Left forelimb (tissue), 1 donor: Measurements from ENCODE around the gene TXNRD1.
"Not testable (repeated sequence)": the region's sequence is repeated elsewhere in the genome, so short reads cannot be mapped to it uniquely, and the experiment has no call there.

Source experiments
- DNase-seq: peaks from one replicate; pipeline ENCODE4 v3.0.0-alpha.2; 2018; ENCODE audit warnings: low spot score

The TXNRD1 gene

DNA sequence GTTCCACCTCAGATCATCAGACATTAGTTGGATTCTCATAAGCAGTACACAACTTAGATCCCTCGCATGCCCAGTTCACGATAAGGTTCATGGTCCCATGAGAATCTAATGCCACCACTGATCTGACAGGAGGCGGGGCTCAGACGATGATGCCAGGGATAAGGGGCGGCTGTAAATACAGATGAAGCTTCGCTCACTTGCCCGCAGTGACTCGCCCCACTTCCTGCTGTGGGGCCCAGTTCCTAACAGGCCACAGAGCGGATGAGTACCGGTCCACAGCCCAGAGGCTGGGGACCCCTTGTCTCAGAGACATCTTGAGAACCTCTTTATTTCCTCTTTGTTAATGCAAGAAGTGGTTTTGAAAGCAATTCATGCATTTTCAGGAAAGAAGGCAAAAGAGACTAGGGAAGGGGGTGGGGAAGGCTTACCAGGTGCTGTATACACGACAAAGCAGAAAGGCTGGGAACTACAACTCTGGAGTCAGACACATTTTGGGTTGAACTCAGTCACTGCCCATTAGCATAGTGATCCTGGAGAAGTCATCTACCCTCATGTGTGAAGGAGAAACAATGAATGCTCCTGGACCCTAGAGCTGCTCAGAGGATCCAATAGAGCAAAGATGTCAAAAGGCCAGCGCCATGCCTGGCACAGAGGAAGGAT, 156.6 kb downstream of the TXNRD1 start:
- no peak for DNase-seq

DNA sequence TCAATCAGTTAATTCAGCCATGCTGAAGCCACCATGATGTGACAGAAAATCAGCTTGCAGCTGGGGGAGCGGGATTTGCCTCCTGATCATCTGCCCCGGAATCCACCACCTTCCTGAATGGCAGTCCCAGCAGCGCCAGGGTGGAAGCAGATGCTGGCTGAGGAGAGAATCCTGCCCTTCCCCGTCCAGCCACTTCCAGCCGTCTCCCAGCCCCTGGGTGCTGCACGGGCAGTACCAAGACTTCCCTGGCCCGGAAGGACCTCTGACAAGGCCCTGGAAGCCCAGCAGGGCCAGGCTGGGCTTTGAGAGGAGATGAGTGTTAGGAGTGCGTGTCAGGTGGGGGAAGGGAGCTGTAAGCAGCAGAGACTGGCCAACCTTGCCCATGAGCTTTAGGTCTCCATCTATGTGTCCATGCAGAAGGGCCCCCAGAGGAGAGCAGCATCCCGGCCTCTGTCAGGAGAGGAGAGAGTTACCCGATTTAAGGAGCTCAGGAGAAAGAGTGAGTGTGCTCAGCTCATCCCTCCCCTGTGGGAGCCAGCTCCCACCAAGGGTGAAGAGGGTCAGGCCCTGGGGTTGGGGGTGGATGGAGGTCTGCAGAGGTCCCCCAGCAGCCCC, 157.2 kb downstream of the TXNRD1 start:
- DNase-seq: no peak

DNA sequence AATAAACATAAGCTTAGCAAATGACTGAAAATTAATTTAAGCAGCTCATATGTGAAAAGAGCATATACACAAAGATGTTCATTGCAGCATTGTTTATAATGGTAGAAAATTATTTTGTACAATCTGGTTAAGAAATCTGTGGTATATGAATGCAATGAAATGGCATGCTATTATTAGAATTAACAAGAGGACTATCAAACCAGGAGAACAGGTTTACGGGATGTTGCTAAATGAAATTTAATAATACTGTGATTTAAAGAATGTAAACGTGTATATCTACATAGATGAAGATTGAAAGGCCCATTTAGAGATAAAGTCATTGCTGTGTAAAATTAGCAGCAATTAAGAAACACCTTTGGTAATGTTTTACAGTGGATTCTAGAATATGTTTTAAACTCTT, 158.5 kb downstream of the TXNRD1 start:
- no peak for DNase-seq

DNA sequence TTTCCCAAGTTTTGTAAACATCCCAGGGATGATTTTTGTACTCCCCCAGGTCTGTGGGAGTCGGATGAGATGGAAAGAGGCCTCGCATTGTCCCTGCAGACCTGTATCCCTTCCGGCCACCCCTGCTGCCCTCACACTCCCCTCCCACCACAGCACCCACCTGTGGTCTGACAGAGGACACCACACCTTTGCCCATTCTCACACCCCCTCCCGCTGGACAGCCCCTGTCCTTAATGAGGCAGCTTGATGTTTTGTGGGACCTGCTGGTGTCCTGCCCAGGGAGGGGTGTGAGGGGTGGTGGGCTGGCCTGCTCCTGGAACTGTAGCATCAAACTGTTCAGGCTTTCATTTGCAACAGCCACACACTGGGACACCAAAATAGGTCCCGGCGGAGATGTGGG, 159.2 kb downstream of the TXNRD1 start:
- no peak for DNase-seq

DNA sequence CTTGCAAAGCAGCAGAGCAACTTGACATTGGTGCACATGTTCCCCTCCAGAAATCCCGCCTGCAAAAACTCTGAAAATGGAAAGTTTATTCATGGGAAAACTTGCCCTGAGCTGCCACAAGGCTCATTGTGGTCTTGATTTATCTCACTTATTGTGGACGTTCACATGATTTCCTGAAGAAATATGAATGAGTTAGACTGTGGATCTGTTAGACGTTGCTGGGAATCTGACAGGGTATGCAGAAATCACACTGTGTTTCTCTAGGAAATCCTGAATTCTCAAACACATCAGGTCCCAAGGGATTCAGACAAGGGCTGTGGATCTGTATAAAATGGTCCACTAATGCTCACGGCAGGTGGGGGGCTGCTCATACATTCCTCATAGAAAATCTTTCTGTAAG, 160.2 kb downstream of the TXNRD1 start:
- no peak for DNase-seq

DNA sequence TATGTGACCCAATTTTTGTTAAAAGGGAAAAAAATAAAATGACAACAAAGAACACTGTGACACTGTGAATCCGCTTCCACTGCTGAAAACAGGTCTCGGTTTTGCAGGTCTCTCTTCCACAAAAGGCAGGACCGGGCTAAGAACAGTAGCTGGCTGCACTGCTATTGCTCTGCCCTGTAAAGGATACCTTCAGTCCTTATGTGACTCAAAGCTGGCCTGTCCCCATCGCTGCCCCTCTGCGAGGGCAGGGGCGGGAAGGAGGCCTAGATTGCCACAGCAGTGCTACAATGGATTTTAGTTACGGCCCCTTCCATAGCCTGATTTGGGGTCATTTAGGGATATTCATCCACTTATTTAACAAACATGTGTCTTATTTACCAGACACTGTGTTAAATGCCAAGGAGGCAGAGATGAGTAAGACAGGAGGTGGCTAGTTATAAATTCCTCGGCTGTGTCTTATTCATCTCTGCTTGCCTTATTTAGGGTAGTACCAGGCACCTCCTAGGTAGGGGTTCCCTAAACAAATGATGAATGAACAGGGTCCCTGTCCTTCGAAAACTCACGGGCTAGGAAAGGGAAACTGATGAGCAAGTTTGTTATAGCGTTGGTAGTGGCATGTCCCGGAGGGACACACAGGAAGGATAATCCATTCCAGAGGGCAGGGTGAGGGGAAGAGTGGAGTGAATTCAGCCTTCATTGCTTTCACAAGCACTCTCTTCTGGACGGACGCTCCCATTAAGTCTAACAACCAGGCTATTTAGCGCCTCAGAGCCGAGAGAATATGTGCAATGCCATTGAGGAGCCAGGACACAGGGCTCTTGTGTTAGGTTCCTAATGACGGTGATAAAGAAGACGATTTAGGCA, 161.3 kb downstream of the TXNRD1 start:
- DNase-seq: no peak

DNA sequence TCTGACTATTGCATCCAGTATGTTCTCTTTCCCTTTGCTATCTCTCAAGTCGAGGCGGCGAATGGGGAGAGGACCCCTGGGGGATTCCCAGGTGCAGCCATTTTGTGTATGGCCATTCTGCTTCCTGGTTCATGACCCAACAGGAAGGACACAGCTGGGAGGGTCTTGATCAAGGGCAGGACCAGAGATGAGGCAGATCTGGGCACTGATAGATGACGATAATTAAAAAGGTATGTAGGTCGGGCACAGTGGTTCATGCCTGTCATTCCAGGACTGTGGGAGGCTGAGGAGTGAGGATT, 161.9 kb downstream of the TXNRD1 start:
- no peak for DNase-seq

DNA sequence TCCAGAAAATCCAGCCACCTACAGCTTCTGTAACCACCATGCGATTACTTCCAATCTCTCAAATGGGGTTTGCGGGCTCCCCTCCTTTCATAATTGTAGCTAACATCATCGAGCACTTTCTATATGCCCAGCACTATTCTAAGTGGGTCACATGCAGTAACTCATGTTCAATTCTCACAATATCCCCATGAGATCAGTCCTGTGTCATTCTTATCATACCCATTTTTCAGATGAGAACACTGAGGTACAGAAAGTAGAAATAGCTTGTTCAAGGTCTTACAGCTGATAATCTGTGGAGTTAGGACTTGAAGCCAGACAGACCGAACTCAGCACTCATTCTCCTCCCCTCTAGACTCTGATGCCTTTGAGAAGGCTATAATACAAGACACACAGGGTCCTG, 162.8 kb downstream of the TXNRD1 start:
- no peak for DNase-seq

DNA sequence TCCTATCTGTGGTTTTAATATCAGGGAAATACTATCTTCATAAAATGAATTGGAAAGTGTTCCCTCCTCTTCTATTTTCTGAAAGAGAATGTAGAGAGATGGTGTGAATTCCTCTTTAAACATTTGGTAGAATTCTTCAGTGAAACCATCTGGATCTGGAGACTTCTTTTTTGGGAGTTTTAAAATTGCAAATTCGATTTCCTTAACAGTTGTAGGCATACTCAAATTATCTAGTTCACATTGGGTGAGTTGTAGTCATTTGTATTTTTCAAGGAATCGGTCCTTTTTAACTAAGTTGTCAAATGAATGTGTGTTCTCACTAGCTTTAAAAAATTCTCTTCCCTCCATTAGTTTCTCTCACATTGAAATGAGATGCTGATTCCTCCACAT, 165.8 kb downstream of the TXNRD1 start:
- no peak for DNase-seq

DNA sequence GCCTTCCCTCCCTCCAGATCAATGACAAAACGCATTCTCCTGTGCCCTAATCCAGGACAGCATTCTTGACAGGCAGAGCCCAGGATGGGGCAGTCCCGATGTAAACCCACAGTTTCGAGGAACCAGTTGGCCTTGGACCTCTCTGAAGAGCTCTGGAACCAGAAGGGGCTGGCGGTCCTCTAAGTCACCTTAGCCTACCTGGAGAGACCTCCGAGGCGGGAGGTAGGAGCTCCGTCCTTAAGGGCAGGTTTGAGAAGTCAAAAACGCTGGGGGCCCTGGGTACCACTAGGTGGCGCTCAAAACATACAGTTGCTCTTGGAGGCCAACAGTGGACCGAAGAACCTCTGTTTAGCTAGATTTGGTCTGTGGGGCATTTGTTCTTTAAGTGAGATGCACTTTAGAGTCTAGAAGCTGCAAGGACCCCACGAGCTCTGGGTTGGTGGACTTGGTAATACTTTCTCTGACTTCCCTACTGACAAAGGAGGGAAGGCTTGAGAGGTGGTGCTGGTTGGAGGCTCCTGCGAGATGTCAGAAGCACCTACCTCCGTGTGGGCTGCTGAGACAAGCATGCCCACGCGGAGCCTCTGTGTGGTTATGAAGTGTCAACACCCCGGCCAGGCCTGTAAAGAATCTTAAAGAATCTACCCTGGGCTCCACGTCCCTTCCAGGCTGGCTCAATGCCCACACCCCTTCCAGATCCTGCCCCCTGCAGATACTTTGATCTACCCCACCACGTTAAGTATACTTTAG, 166.3 kb downstream of the TXNRD1 start:
- peak; percentile 77 for DNase-seq

DNA sequence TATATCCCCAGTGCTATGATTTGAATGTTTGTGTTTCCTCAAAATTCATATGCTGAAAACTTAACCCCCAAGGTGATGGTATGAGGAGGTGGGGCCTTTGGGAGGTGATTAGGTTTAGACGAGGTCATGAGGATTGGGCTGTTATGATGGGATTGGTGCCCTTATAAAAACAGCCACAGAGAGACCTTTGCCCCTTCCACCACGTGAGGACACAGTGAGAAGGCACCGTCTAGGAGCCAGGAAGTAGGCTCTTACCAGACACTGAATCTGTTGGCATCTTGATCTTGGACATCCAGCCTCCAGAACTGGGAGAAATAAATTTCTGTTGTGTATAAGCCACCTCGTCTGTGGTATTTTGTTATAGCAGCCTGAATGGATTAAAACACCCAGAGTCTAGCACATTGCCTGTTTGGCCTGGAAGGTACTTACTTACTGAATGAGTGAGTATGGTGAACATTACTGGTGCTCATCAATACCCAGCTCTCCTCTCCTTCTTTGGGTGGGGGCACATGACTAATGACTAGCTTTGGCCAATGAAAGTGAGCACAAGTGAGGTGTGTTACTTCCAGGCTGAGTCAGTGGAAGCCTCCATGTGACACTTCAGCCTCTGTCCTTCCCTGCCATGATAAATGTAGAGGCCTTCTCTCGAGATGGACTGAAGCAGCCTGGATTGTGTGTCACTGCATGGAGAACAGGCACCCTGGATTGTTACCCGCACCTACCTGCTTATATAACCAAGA, 168.7 kb downstream of the TXNRD1 start:
- no peak for DNase-seq

DNA sequence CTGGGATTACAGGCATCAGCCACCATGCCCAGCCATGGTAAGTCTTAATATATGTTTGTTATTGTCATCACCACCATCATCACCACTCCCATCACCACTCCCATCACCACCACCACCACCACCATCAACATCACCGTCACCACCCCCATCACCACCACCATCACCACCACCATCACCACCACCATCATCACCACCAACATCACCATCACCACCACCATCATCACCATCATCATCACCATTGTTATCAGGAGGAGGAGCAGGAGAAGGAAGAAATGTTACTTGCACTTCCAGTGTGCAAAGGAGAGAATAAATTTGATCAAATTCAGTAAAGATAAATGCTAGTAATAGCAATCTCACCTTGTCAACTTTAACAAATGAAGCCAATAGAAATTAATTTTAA, 169.9 kb downstream of the TXNRD1 start:
- DNase-seq: no peak

DNA sequence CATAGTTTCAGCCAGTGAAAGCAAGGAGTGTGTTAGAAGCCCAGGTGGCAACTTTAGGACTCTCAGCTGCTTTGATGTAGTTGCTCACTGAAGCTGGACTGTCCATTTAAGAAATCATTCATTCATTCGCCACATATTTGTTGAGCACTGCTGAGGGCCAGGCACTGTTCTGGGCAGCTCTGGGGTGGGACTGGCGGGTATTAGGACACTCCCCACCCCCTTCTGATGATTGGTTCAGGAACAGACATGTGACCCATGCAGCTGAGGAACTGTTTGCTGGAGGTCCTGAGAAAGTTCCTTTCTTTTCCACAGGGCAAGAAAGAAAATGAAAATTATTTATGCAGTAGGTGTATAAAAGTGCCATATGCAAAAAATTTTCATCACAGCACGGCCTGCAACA, 170.9 kb downstream of the TXNRD1 start:
- DNase-seq: no peak

DNA sequence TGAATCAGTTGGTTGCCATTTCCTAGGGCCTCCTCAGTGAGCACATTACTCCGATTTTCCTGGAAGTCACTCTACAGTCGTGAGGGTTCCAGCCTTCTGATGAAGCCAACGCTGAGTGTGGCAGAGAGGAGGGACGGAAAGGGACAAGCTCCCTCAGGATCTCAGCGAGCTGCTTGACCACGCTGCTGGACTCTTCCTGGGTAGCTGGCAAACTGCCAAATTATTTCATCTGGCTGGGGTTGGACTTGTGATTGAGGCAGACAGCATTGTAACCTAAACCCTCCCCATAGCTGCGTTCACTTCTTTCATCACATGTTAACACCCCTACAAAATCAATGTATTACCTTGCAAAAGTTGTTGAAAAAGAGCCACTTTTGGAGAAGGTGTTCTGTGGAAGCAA, 171.6 kb downstream of the TXNRD1 start:
- no peak for DNase-seq

DNA sequence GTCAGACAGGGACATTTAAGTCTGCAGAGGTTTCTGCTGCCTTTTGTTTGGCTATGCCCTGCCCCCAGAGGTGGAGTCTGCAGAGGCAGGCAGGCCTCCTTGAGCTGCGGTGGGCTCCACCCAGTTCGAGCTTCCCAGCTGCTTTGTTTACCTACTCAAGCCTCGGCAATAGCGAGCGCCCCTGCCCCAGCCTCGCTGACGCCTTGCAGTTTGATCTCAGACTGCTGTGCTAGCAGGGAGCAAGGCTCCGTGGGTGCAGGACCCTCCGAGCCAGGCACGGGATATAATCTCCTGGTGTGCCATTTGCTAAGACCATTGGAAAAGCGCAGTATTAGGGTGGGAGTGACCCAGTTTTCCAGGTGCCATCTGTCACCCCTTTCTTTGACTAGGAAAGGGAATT, 178.5 kb downstream of the TXNRD1 start:
- DNase-seq: not testable (repeated sequence)
